Suprapubic skin (tissue), 3 donors: ENCODE data around the gene CHSY1.

Experiments
- POLR2A ChIP-seq, 2 donors: fragments of 450-650 bp; IDR thresholded peaks; one replicate each; pipeline ENCODE4 v1.6.1; 2017; ENCODE audit warnings: antibody characterized with exemption in 2 of 2, mild to moderate bottlenecking in 2 of 2, moderate library complexity in 2 of 2
- TF ChIP-seq, protein P1 (sequence below), 2 donors: fragments of 200-600 bp in 1 of 2; fragments of 450-650 bp in 1 of 2; sonication (generic) in 1 of 2; IDR thresholded peaks; one replicate each; pipeline ENCODE4 v1.5.1; 2016 to 2019; ENCODE audit warnings: antibody characterized with exemption in 2 of 2, mild to moderate bottlenecking in 1 of 2, moderate library complexity in 1 of 2

DNA sequence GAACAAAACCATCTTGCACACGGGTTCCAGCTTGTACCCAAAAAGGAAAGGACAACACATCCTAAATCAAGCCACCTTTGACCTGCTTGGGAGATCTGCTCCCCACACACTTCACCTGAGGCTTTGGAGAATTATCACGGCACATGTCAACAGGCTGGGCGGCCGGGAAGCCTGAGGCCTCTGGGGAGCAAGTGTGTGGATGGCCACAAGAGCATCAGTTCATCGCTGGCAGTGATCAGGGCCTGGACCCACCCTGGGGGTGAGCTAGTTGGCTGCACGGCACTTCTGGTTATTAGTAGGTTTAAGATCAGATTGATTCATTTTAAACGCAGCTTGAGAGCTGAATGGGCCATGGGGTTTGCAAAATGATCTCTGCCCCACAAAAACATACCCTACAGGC lies 108.5 kb downstream of the CHSY1 start:
- TF ChIP-seq, protein P1, sequence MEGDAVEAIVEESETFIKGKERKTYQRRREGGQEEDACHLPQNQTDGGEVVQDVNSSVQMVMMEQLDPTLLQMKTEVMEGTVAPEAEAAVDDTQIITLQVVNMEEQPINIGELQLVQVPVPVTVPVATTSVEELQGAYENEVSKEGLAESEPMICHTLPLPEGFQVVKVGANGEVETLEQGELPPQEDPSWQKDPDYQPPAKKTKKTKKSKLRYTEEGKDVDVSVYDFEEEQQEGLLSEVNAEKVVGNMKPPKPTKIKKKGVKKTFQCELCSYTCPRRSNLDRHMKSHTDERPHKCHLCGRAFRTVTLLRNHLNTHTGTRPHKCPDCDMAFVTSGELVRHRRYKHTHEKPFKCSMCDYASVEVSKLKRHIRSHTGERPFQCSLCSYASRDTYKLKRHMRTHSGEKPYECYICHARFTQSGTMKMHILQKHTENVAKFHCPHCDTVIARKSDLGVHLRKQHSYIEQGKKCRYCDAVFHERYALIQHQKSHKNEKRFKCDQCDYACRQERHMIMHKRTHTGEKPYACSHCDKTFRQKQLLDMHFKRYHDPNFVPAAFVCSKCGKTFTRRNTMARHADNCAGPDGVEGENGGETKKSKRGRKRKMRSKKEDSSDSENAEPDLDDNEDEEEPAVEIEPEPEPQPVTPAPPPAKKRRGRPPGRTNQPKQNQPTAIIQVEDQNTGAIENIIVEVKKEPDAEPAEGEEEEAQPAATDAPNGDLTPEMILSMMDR (IDR thresholded peaks at IDR 0.05): no peak
- no peak for TF ChIP-seq POLR2A (IDR thresholded peaks at IDR 0.05)
